ENCODE measurements around the gene SLC35D1. TPM values are rescaled to one million over a fixed set of nuclear protein-coding genes. Genes with fewer than 3 reads are reported as not detected.

The SLC35D1 gene
- polyA plus RNA-seq, 1 donor (not counting 4 experiments of a cell fraction or from before 2014, with no cell fraction given), result 12.2 TPM

GRCh38 chr1:67020765-67021164 is 33.2 kb downstream of the SLC35D1 start:
- Histone ChIP-seq H3K79me2 (ENCODE audit: control insufficient read depth, insufficient read depth, low read length) (no peaks in the 10 kb centered on the region), H3K36me3 (ENCODE audit: control insufficient read depth in 2 of 2, extremely low read depth in 1 of 2, insufficient read depth in 2 of 2, low read length in 2 of 2) (peaks cover 2 to 7% of the 10 kb centered on the region in 2 experiments), H3K9me1 (ENCODE audit: control insufficient read depth, extremely low read depth, insufficient read depth, low read length) (no peaks in the 10 kb centered on the region), H4K20me1 (ENCODE audit: control insufficient read depth, extremely low read depth, insufficient read depth, low read length) (no peaks in the 10 kb centered on the region), H3K9me3 (ENCODE audit: control insufficient read depth, low read depth, low read length) (no peaks in the 10 kb centered on the region), H3K27ac (ENCODE audit: control insufficient read depth, insufficient read depth, low read length) (no peak overlapping the region), H2AFZ (ENCODE audit: control insufficient read depth, low read length) (no peak overlapping the region), H3K4me1 (ENCODE audit: control insufficient read depth, extremely low read depth, insufficient read depth, low read length) (peaks cover 7% of the 10 kb centered on the region), H3K4me3 (ENCODE audit: control insufficient read depth in 2 of 3, extremely low read depth in 1 of 3, insufficient read depth in 2 of 3, low read depth in 1 of 3, low read length in 3 of 3) (no peak overlapping the region), H3K27me3 (ENCODE audit: control insufficient read depth, extremely low read depth, insufficient read depth, low read length) (no peaks in the 10 kb centered on the region), H3K4me2 (ENCODE audit: control insufficient read depth, extremely low read depth, insufficient read depth, low read depth, low read length) (no peak overlapping the region), H3K9ac (ENCODE audit: control insufficient read depth, extremely low read depth, insufficient read depth, low read length) (no peak overlapping the region)
- FAIRE-seq, result no peak
- DNase-seq (ENCODE audit: low read depth, low spot score), result no peak
- no peak for TF ChIP-seq CTCF (optimal IDR thresholded peaks at IDR 0.05 in 1 of 3, IDR thresholded peaks at IDR 0.05 in 1 of 3, conservative IDR thresholded peaks at IDR 0.05 in 1 of 3; ENCODE audit: extremely low read depth in 1 of 3, insufficient read depth in 2 of 3, low read length in 3 of 3)
- dilution Hi-C loops (cut with MboI; ENCODE audit: extremely low pct_ligation_motif_present, low sequenced_read_pairs), result no loop called here

GRCh38 chr1:67020304-67020703 is 33.6 kb downstream of the SLC35D1 start:
- Histone ChIP-seq H3K36me3 (ENCODE audit: control insufficient read depth in 2 of 2, extremely low read depth in 1 of 2, insufficient read depth in 2 of 2, low read length in 2 of 2) (peaks cover 2 to 7% of the 10 kb centered on the region in 2 experiments), H3K79me2 (ENCODE audit: control insufficient read depth, insufficient read depth, low read length) (no peaks in the 10 kb centered on the region), H3K9me3 (ENCODE audit: control insufficient read depth, low read depth, low read length) (no peaks in the 10 kb centered on the region), H3K9me1 (ENCODE audit: control insufficient read depth, extremely low read depth, insufficient read depth, low read length) (no peaks in the 10 kb centered on the region), H2AFZ (ENCODE audit: control insufficient read depth, low read length) (no peak overlapping the region), H3K4me2 (ENCODE audit: control insufficient read depth, extremely low read depth, insufficient read depth, low read depth, low read length) (no peak overlapping the region), H3K9ac (ENCODE audit: control insufficient read depth, extremely low read depth, insufficient read depth, low read length) (no peak overlapping the region), H3K27ac (ENCODE audit: control insufficient read depth, insufficient read depth, low read length) (no peak overlapping the region), H3K27me3 (ENCODE audit: control insufficient read depth, extremely low read depth, insufficient read depth, low read length) (no peaks in the 10 kb centered on the region), H3K4me3 (ENCODE audit: control insufficient read depth in 2 of 3, extremely low read depth in 1 of 3, insufficient read depth in 2 of 3, low read depth in 1 of 3, low read length in 3 of 3) (no peak overlapping the region), H3K4me1 (ENCODE audit: control insufficient read depth, extremely low read depth, insufficient read depth, low read length) (peaks cover 7% of the 10 kb centered on the region), H4K20me1 (ENCODE audit: control insufficient read depth, extremely low read depth, insufficient read depth, low read length) (no peaks in the 10 kb centered on the region)
- dilution Hi-C loops (cut with MboI; ENCODE audit: extremely low pct_ligation_motif_present, low sequenced_read_pairs), result no loop called here
- FAIRE-seq, result no peak
- TF ChIP-seq CTCF (optimal IDR thresholded peaks at IDR 0.05 in 1 of 3, IDR thresholded peaks at IDR 0.05 in 1 of 3, conservative IDR thresholded peaks at IDR 0.05 in 1 of 3; ENCODE audit: extremely low read depth in 1 of 3, insufficient read depth in 2 of 3, low read length in 3 of 3), result no peak
- no peak for TF ChIP-seq EZH2 (IDR thresholded peaks at IDR 0.05; ENCODE audit: low read length)
- no peak for DNase-seq (ENCODE audit: low read depth, low spot score)

Measured in keratinocyte (primary cell).